Stomach (tissue), 9 donors: ENCODE measurements around the gene MB. TPM values are rescaled to one million over a fixed set of nuclear protein-coding genes. Genes with fewer than 3 reads are reported as not detected.
A peak's percentile ranks its signal among the peaks of the same experiment; 100 is the strongest.

Experiments used
- DNase-seq, 2 donors: peaks; one replicate each; pipeline versions ENCODE4 v3.0.0 to v3.0.0-alpha.2; 2013 to 2019
- H3K27ac ChIP-seq, 5 donors: fragments of 200-600 bp in 4 of 5; sonication (generic) in 4 of 5; one replicate each; pipeline ENCODE4 v1.5.1; 2013 to 2019; ENCODE audit warnings: mild to moderate bottlenecking in 1 of 5, moderate library complexity in 1 of 5
- H3K27me3 ChIP-seq, 3 donors: fragments of 200-600 bp; sonication (generic); one replicate each; pipeline ENCODE4 v1.5.1; 2017 to 2019; ENCODE audit warnings: mixed run types in 1 of 3
- H3K36me3 ChIP-seq, 4 donors: fragments of 200-600 bp; sonication (generic); 1 replicate in 3 of 4; 2 replicates in 1 of 4; pipeline ENCODE4 v1.5.1; 2016 to 2019
- H3K4me1 ChIP-seq, 4 donors: fragments of 200-600 bp; sonication (generic); one replicate each; pipeline ENCODE4 v1.5.1; 2016 to 2019
- H3K4me3 ChIP-seq, 4 donors: fragments of 200-600 bp; sonication (generic) in 3 of 4; one replicate each; pipeline ENCODE4 v1.5.1; 2016 to 2019; ENCODE audit warnings: mild to moderate bottlenecking in 1 of 4
- H3K9me3 ChIP-seq, 4 donors: fragments of 200-600 bp; sonication (generic); one replicate each; pipeline ENCODE4 v1.5.1; 2016 to 2019
- EP300 ChIP-seq: sonication (generic); formaldehyde crosslinking; IDR thresholded peaks from one replicate; pipeline ENCODE4 v1.6.1; 2017; ENCODE audit warnings: antibody characterized with exemption
- POLR2A ChIP-seq, 4 donors: fragments of 450-650 bp; IDR thresholded peaks; one replicate each; pipeline ENCODE4 v1.6.1; 2016; ENCODE audit warnings: antibody characterized with exemption in 4 of 4, control low read depth in 2 of 4, mild to moderate bottlenecking in 1 of 4, moderate library complexity in 1 of 4
- POLR2AphosphoS5 ChIP-seq, 3 donors: sonication (generic); formaldehyde crosslinking; IDR thresholded peaks; one replicate each; pipeline ENCODE4 v1.6.1; 2016; ENCODE audit warnings: antibody characterized with exemption in 3 of 3
- WGBS, 5 donors: extraction: QIAGEN DNeasy Blood & Tissue Kit in 3 of 5; methylation state at CpG; one replicate each; pipeline versions ENCODE4 v1.1.5 to v1.1.7; 2013 to 2018; 5-methylcytosine and 5-hydroxymethylcytosine counted together
- intact Hi-C: fragments of 100-400 bp; cut with DNase I; formaldehyde crosslinking; loops from one replicate; pipeline ENCODE4 v1.15.1; 2023; ENCODE audit warnings: low total_unique reads
- polyA plus RNA-seq, 3 donors: library from polyadenylated mRNA; stranded (reverse); fragments of 200-250 nt; gene quantifications; one replicate each; pipeline ENCODE4 v1.2.3, GENCODE V29; 2013
- total RNA-seq, 5 donors: library from RNA; depleted of rRNA; stranded (reverse); fragments of >200 nt; gene quantifications; one replicate each; pipeline versions ENCODE4 v1.1.0 to v1.2.3, GENCODE V29; 2014 to 2016
- TF ChIP-seq, protein P1 (sequence below), 7 experiments: fragments of 450-650 bp in 4 of 7; fragments of 200-600 bp in 3 of 7; sonication (generic) in 3 of 7; IDR thresholded peaks; one replicate each; pipeline ENCODE4 v1.5.1; 2016 to 2019; ENCODE audit warnings: antibody characterized with exemption in 7 of 7, control low read depth in 2 of 7, mild to moderate bottlenecking in 1 of 7
- donor health status: healthy with polysubstance abuse.
- donor health status: Bipolar disorder and iron deficiency.
- donor health status: healthy.

MB gene
- total and polyA plus RNA-seq, 8 donors = 0.87 to 29.5 (median 2.2) TPM; not detected in 3

DNA sequence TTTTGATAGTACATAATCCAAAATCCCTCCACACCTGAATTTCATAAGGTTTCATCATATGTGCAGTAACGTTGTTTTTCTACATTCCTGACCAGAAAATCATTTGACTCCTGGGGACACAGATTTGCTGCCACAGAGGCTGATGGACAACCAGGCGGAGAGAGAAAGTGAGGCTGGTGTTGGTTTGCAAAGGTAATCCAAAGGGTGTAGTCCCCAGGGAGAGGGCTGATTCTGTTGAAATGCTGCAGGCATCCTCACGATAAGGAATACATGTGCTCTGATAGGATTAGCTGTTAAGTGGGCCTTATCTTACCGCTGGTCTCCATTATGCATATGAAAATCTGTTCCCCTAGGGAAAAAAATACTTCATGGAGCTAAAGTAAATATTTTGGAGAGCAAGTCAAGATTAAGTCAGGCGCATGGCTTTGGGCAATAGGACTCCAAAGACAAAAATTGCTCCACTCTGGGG, 39.2 kb upstream of the MB start:
- intact Hi-C loops = no loop called here
- 36 to 57% (median 46%) methylated on average over 5 of the region's 5 CpGs for WGBS, 5 donors
- DNase-seq = no peak

GRCh38 chr22:35653824-35654223, 36.7 kb upstream of the MB start:
- Histone ChIP-seq H3K4me1 (peaks cover 0 to 49% (median 30%) of the 10 kb centered on the region in 4 donors), H3K9me3 (no peaks in the 10 kb centered on the region), H3K27ac (no peak overlapping the region), H3K36me3 (peaks cover 17 to 44% (median 41%) of the 10 kb centered on the region in 4 donors), H3K27me3 (no peaks in the 10 kb centered on the region), H3K4me3 (no peak overlapping the region)
- intact Hi-C loops = no loop called here
- DNase-seq = no peak
- no peak for TF ChIP-seq EP300
- TF ChIP-seq POLR2AphosphoS5 (IDR thresholded peaks at IDR 0.05) = no peak
- TF ChIP-seq POLR2A (IDR thresholded peaks at IDR 0.05) = no peak
- TF ChIP-seq, protein P1, sequence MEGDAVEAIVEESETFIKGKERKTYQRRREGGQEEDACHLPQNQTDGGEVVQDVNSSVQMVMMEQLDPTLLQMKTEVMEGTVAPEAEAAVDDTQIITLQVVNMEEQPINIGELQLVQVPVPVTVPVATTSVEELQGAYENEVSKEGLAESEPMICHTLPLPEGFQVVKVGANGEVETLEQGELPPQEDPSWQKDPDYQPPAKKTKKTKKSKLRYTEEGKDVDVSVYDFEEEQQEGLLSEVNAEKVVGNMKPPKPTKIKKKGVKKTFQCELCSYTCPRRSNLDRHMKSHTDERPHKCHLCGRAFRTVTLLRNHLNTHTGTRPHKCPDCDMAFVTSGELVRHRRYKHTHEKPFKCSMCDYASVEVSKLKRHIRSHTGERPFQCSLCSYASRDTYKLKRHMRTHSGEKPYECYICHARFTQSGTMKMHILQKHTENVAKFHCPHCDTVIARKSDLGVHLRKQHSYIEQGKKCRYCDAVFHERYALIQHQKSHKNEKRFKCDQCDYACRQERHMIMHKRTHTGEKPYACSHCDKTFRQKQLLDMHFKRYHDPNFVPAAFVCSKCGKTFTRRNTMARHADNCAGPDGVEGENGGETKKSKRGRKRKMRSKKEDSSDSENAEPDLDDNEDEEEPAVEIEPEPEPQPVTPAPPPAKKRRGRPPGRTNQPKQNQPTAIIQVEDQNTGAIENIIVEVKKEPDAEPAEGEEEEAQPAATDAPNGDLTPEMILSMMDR (IDR thresholded peaks at IDR 0.05) = no peak
- 71 to 88% (median 85%) methylated on average over 1 of the region's 1 CpG for WGBS, 5 donors

More for the DNA sequence above, 39.2 kb upstream of the MB start:
- H3K4me3 ChIP-seq = no peak overlapping the region
- TF ChIP-seq POLR2AphosphoS5 (IDR thresholded peaks at IDR 0.05) = no peak
- H3K4me1 ChIP-seq = peaks cover 12 to 46% (median 21%) of the 10 kb centered on the region in 4 donors
- no peaks in the 10 kb centered on the region for H3K27me3 ChIP-seq
- H3K36me3 ChIP-seq = peaks cover 28 to 67% (median 58%) of the 10 kb centered on the region in 4 donors
- H3K27ac ChIP-seq = peak overlapping the region in 1 of 5 donors; percentile 23
- H3K9me3 ChIP-seq = no peaks in the 10 kb centered on the region

DNA sequence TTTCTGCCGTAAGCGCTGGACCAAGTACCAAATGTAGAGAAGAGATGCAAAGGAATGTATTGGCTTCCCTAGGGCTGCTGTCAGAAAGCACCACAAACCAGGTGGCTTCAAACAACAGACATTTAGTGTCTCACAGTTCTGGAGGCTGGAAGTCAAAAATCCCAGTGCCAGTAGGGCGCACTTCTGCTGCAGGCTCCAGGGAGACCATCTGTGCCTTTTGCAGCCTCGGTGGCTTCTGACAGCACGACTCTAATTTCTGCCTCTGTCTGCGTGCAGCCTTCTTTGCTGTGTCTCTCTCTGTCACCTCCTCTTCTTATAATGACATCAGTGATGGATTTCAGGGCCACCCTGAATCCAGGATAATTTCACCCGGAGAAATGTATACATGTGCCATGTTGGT, 34.0 kb upstream of the MB start:
- intact Hi-C loops = no loop called here
- H3K4me1 ChIP-seq = peaks cover 7 to 54% (median 38%) of the 10 kb centered on the region in 4 donors
- no peaks in the 10 kb centered on the region for H3K27me3 ChIP-seq
- TF ChIP-seq POLR2A (IDR thresholded peaks at IDR 0.05) (no peak), POLR2AphosphoS5 (IDR thresholded peaks at IDR 0.05) (no peak), EP300 (no peak)
- TF ChIP-seq, protein P1 (IDR thresholded peaks at IDR 0.05) = no peak
- WGBS, 5 donors = 91 to 99% (median 98%) methylated on average over 7 of the region's 7 CpGs
- DNase-seq = no peak
- no peaks in the 10 kb centered on the region for H3K9me3 ChIP-seq
- no peak overlapping the region for H3K27ac ChIP-seq
- peaks cover 0 to 17% (median 13%) of the 10 kb centered on the region in 4 donors for H3K36me3 ChIP-seq
- peak overlapping the region in 1 of 4 donors; percentile 67 for H3K4me3 ChIP-seq

DNA sequence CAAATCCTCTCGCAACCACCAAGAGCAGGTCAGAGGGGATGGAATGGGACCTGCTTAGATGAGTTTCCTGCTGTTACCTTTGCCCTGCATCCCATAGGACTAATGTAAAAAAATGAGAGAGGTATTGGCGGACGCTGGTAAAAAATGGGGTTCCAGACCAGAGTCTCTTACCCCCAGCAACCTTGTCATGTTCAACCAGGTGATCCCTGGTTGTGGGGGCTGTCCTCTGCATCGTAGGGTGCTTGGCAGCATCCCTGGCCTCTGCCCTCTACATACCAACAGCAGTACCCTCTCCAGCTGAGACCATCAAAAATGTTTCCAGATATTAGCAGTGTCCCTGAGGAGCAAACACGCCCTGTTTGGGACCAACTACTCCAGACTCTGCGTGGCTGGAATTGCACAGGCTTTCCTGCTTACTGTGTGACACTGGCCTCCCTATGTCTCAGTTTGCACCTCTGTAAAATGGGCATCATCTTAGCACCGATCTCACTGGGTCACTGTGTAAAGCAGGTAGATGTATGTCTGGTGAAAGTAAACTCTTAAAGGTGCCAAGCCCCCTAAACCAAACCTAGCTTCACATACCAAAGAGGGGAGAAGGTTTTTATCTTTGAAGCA, 32.6 kb upstream of the MB start:
- TF ChIP-seq, protein P1 (IDR thresholded peaks at IDR 0.05) = no peak
- TF ChIP-seq POLR2A (IDR thresholded peaks at IDR 0.05) = no peak
- no peak for TF ChIP-seq EP300
- no peak for TF ChIP-seq POLR2AphosphoS5 (IDR thresholded peaks at IDR 0.05)
- no peaks in the 10 kb centered on the region for H3K27me3 ChIP-seq
- H3K27ac ChIP-seq = peak overlapping the region in 4 of 5 donors; percentile 92 to 98 (median 92)
- peak overlapping the region; percentile 57 to 85 (median 66) for H3K4me3 ChIP-seq
- H3K4me1 ChIP-seq = peaks cover 7 to 48% (median 36%) of the 10 kb centered on the region in 4 donors
- H3K9me3 ChIP-seq = no peaks in the 10 kb centered on the region
- H3K36me3 ChIP-seq = peaks cover 0 to 10% (median 6%) of the 10 kb centered on the region in 4 donors
- intact Hi-C loops = no loop called here
- WGBS, 5 donors = 64 to 77% (median 73%) methylated on average over 7 of the region's 7 CpGs
- DNase-seq = no peak
